Measurements from ENCODE around the gene CNTN5.

CNTN5 gene

GRCh38 chr11:99960536-99960935 is 939.8 kb downstream of the CNTN5 start:
- Histone ChIP-seq H3K4me3 (ENCODE audit: low read depth, low read length) (no peak overlapping the region), H3K27me3 (no peaks in the 10 kb centered on the region), H3K4me1 (no peaks in the 10 kb centered on the region), H3K36me3 (no peaks in the 10 kb centered on the region), H3K9me3 (no peaks in the 10 kb centered on the region)
- no peak for TF ChIP-seq CTCF (IDR thresholded peaks at IDR 0.05; ENCODE audit: low read depth, low read length)
- no peak for DNase-seq

GRCh38 chr11:99968336-99968735 is 947.6 kb downstream of the CNTN5 start:
- no peak for DNase-seq
- H3K4me3 ChIP-seq (ENCODE audit: low read depth, low read length): no peak overlapping the region
- H3K4me1 ChIP-seq: no peaks in the 10 kb centered on the region
- H3K9me3 ChIP-seq: no peaks in the 10 kb centered on the region
- no peak for TF ChIP-seq CTCF (IDR thresholded peaks at IDR 0.05; ENCODE audit: low read depth, low read length)
- H3K36me3 ChIP-seq: no peaks in the 10 kb centered on the region
- no peaks in the 10 kb centered on the region for H3K27me3 ChIP-seq

- no peaks in the 10 kb centered on the region for H3K27me3 ChIP-seq
- DNase-seq: no peak
- H3K4me3 ChIP-seq (ENCODE audit: low read depth, low read length): no peak overlapping the region
- H3K4me1 ChIP-seq: no peaks in the 10 kb centered on the region
- H3K9me3 ChIP-seq: no peaks in the 10 kb centered on the region
- no peak for TF ChIP-seq CTCF (IDR thresholded peaks at IDR 0.05; ENCODE audit: low read depth, low read length)
- H3K36me3 ChIP-seq: no peaks in the 10 kb centered on the region
These were observed 953.2 kb downstream of the CNTN5 start for GRCh38 chr11:99973993-99974392.

- Histone ChIP-seq H3K27me3 (no peaks in the 10 kb centered on the region), H3K4me3 (ENCODE audit: low read depth, low read length) (no peak overlapping the region), H3K36me3 (no peaks in the 10 kb centered on the region), H3K4me1 (no peaks in the 10 kb centered on the region), H3K9me3 (no peaks in the 10 kb centered on the region)
- TF ChIP-seq CTCF (IDR thresholded peaks at IDR 0.05; ENCODE audit: low read depth, low read length): no peak
- no peak for DNase-seq
These were observed 958.3 kb downstream of the CNTN5 start for GRCh38 chr11:99979042-99979441.

- H3K36me3 ChIP-seq: no peaks in the 10 kb centered on the region
- no peak for DNase-seq
- H3K9me3 ChIP-seq: no peaks in the 10 kb centered on the region
- H3K4me3 ChIP-seq (ENCODE audit: low read depth, low read length): no peak overlapping the region
- H3K4me1 ChIP-seq: no peaks in the 10 kb centered on the region
- no peaks in the 10 kb centered on the region for H3K27me3 ChIP-seq
- TF ChIP-seq CTCF (IDR thresholded peaks at IDR 0.05; ENCODE audit: low read depth, low read length): no peak
These were observed 967.2 kb downstream of the CNTN5 start for GRCh38 chr11:99987821-99988470.

- no peak for DNase-seq
- Histone ChIP-seq H3K27me3 (no peaks in the 10 kb centered on the region), H3K4me1 (no peaks in the 10 kb centered on the region), H3K4me3 (ENCODE audit: low read depth, low read length) (no peak overlapping the region), H3K36me3 (no peaks in the 10 kb centered on the region), H3K9me3 (no peaks in the 10 kb centered on the region)
- TF ChIP-seq CTCF (IDR thresholded peaks at IDR 0.05; ENCODE audit: low read depth, low read length): no peak
These were observed 967.7 kb downstream of the CNTN5 start for GRCh38 chr11:99988471-99988837.

Measured in BE2C (cell line).